NCI-H2227 (cell line): ENCODE data around the gene ANKS6.

Source experiments
- DNase-seq: peaks from one replicate; lab custom pipeline; 2025; ENCODE audit not compliant: unreplicated experiment; lab: John Stamatoyannopoulos, UW

Gene ANKS6

DNA sequence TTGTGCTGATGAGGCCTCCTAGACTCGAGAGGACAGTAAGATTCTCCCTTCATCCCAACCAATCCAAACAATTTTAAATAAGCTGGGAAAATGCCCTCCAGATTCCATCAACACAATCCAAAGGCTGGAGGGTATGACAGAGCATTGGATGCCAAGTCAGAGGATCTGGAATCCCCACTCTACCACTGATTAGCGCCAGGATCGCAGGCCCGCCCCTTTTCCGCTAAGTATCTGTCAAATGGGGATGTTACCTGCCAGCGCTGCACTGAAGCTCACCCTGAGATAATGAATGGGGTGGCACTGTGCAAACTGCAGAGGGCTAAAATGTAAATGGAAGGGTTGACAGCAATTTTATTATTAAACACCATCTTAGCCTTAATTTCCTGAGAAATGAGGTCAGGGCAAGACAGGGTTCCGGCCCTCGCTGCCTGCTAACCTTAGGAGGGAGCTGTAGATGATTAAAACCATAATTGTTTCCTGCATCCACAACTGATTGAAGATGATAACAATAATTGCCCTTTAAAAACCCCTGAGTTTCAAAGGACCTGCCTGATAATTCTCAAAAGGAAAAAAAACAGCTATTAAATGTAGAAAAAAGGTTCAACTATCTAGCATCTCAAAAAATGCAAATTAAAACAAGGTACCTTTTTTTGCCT is 56.0 kb downstream of the ANKS6 start:
- DNase-seq: no peak

DNA sequence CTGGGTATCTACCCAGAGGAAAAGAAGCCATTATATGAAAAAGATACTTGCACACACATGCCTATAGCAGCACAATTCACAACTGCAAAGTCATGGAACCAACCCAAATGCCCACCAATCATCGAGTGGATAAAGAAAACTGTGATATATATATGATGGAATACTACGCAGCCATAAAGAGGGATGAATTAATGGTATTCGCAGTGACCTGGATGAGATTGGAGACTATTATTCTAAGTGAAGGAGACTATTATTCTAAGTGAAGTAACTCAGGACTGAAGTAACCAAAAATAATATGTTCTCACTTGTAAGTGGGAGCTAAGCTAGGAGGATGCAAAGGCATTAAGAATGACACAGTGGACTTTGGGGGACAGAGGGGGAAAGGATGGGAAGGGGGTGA is 57.6 kb downstream of the ANKS6 start:
- DNase-seq: no peak

DNA sequence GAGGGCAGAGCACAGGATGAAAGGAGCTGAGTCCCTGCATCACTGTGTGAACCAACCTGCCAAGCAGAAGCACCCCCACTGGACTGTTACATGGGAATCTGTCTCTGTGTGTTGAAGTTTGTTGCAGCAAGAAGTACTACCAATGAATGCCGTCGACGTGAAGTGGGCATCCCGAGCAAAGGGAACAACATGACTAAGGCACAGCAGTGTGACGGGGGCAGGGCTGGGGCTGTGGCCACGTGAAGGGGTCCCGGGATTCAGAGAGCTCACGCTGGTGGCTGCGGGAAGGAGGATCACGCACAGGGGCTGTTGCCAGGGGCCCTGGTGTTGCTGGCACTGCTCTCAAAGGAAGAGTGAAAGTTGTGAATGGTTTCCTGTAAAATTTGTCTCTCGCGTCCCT is 60.1 kb downstream of the ANKS6 start:
- no peak for DNase-seq

DNA sequence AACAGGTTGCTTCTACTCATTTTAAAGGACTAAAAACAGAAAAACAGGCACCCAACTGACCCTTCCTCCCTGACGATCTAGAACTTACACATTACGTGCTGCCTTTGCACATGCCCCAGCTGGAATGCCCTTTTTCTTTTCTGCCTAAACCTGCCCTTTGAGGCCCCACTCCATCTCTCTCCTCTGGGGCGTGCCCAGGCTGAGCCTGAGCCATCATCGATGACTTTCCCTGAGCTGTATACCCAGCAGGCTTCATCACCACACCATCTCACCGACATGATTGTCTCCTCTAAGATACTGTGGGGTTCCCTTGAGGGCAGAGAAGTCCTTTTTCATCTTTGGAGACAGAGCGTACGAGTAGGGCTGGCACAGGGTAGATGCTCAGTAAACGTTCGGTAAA is 63.6 kb downstream of the ANKS6 start:
- no peak for DNase-seq

DNA sequence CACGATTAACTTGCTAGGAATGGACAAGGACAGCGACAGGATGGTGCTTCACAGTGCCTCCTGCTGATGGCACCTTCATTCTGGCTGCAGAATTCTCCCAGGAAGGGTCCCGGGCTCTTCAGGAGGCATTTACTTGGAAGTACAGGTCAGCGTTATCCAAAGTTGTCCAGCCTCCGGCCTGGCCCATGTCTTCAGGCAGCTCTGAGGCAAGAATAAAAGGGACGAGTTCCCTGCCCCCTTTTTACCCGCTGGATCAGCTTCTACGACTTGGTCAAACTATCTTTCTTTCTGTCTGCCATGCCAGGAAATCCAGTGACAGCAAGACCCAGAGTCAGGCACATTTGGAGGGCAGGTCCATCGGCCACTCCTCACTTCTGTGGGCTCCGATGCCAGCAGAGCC is 64.3 kb downstream of the ANKS6 start:
- no peak for DNase-seq

DNA sequence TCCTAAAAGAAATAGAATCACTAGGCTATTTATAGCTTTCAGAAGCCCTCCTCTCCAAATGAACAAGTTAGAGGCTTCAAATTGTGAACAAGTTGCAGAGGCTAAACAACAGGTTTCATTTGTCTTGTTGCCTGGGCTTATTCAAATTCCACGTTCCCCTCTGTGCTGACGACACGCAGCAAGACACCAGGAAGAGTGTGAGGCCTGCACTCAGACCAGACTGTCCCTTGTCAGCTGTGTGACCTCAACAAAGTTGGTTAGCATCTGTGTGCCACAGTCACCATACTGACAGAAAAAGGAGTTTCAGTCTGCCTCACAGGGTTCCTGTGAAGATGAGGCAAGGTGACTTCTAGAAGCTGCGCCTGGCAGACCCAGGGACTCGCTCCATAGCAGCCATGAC is 65.5 kb downstream of the ANKS6 start:
- DNase-seq: no peak

DNA sequence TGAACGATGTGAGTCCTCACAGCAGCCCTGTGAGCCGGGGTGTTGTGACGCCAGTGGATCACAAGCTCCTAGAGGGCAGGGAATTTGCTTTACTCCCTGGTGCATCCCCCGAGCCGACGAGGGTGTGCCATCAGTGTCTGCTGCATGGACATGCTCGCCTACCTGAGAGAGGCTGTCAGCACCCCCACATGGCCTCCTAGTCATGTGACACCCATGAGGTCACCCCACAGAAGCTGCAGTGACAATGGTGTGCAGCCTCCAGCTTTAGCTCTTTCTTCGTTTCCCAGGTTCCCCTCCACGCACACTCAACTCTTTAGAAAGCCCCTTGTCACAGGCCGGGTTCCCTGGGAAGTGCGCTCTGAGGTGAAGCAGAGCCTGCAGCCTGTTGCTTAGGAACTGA is 67.9 kb downstream of the ANKS6 start:
- DNase-seq: no peak

DNA sequence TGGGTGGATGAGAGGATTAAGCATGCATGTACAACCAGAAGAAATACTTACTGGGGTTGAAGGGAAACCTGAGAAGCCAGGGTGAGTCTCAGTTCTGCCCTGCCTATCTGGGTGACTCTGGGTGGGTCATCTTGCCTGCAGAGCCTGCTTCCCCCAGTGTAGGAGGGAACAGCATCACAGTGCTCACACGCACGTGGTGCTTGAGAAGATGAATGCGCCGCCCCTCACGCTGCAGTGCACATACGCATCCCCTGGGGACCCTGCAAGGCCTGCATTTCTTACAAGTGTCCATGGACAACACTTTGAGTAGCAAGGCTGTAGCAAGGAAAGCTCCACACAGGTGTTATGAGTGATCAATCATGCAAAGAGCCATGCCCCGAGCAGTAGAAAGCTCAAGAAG is 68.9 kb downstream of the ANKS6 start:
- DNase-seq: no peak

DNA sequence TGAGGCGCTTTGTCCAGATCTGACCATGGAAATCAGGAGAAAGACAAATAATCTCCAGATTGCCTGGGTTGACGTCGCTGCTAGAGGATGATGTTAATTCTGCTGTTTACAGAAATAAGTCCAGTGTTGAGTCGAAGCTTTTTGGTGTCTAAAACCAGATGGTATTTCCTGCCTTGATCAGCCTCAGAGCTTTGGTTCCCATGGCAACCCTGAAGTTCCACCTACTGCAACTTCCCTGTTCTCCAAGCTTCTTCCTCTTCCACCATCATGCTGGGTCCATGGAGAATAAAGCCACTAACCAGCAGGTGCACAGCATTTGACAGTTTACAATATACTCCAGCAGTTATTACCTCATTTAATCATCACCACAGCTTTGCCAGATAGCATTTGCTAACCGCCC is 69.6 kb downstream of the ANKS6 start:
- no peak for DNase-seq

DNA sequence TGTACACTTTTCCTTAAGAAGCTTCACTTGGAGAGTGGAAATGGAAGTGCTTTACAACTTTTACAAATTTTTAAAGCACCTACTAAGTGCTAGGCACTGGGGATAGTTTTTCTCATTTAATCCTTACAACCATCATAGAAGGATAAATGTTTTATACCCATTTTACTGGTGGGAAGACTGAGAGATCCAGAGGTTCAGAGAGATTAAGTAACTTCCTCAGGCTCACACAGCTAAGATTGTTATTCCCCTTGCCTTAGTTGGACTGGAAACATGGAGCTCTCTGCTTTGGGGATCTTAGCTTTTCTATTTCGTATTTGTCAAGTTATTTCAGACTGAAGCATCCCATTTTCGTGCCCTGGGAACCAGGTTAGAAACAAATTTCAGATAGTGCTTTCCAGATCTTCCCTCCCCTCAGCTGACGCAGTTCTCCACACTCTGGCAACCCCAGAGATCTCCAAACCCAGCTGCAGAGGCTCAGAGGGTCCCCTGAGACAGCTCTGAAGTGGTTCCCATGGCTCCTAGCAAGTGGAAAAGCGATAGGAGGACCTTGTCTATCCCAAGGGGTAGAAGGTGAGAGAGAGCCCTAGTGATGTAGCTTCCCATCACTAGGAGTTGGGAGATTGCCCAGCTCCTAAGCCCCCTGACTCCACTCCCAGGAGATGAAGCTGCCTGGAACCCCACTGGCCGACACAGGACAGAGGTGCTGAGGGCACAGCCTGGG is 71.4 kb downstream of the ANKS6 start:
- no peak for DNase-seq

DNA sequence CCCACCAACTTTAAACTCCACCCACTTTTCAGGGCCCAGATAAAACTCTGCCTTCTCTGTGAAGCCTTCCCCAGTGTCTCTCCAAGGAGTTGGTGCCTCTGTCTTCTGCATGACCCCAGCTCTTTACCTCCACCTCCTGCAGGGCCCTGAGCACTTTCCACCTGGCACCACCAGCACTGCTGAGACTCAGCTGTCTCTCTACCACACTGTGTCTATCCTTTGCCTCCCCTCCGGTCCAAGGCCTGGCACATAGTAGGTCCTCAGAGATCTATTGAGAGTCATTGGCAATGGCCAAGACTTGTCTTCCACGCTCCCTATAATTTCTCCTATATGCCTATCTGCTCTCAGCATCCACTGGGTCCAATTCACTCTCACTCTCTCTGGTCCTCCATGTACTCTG is 74.7 kb downstream of the ANKS6 start:
- DNase-seq: no peak

DNA sequence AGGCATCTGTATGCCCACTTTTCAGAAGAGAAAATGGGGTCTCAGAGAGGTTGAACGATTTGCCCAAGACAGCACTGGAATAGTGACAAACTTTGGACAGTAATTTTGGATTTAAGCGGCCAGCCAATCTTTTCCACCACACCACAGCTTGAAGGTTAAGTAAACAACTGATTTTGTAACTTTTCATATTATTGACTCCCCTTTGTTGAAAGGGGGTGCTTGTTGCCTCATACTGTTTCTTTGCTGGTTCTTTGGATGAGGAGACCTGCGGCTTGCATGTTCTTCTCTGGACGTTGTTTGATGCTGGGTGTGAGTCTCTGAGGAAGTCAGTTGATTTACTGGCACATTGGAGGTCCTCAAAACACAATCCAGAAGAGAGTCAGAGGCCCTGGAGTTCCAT is 76.0 kb downstream of the ANKS6 start:
- DNase-seq: no peak

DNA sequence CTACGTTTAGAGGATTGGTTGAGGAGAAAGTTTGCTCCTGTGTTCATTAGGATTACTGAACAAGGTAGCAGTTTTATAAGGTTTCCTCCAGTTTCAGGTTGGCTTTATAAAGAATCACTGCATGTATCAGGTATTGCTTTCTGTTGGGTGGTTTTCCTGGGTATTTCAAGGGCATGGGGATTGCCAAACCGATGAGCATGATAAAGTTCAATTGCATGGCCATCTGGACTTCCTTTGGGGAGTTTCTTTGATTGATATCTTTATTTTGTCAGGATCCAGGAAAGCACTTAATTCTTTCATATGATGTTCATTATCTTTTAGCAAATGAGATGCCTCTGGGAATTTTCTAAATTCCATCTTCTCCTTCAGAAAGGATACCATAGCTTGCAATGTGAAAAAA is 77.3 kb downstream of the ANKS6 start:
- DNase-seq: no peak

DNA sequence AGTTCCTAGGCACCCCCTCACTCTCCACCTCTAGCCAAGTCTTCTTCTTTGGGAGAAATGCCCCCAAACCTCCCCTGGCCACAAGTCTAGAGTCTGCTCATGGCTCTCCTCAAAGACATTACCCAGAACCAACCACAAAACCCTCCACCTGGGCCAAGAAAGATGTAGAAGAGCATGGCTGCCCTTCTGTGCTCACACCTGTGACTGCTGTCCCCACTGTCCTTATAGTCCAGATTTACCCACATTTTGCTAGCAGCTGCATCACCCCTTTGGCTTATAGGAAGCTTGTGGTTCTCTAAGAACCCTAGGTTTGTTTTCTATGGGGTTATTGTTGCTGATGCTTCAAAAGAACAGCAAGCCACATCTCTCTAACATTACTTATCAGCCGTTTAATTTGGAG is 81.5 kb downstream of the ANKS6 start:
- no peak for DNase-seq

DNA sequence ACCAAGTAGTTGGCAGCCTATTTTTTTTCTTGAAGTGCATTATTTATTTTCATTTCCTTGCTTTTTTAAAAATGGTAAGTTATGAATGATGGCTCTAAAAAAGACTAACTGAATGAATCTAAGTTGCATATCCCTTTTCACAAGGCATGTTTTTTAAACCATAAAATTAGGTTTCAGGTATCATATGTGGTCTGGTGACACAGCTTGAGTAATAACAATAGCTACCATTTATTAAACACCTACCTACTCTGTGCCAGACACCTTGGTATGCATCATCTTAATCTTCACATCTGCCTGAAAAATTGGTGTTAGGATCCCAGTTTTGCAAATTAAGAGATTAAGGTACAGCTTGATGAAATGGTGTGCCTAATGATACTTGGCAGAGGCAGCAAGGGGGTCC is 83.4 kb downstream of the ANKS6 start:
- DNase-seq: no peak

DNA sequence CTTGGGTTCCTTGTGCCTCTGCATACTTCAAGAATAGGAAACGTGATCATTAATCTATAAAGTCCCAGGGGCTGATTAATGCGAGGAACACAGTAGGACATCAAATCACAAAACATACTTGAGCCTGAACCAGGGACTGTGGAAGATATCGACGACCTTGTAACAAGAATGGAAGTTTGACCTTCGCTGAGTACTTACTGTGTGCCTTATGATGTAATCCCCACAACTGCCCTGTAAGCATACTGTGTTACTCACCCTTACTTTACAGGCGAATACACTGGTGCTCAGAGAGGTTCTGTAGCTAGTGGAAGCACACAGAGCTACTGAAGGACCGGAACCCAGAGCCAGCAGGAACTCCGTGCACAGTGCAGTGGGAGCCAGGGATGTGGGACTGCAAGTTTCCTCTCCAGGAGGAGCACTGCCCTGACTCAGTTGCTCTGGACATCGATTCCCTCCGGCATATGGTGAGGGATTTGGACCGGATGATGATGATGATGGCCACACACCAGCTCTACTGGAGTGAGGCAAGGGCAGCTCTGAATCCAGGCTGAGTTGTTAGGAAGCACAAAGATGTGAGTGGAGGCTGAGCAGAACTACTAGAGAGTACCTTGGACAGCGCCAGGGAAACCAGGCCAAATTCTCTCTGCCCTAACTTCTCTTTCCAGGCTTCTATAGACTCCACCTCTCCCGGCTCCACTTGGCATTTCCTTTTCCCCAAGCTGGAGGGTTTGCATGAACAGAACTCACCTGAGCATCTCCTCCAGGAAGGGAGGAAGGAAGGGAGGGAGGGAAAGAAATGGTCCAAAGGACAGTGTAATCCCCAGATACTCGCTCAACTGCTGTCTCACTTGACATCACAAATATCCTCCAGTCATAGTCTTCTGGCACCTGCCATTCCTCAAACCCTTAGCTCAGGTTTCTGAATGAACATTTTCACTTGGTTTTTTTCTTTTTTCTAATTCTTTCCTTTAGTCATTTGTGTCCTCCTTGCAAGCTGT is 86.1 kb downstream of the ANKS6 start:
- no peak for DNase-seq

DNA sequence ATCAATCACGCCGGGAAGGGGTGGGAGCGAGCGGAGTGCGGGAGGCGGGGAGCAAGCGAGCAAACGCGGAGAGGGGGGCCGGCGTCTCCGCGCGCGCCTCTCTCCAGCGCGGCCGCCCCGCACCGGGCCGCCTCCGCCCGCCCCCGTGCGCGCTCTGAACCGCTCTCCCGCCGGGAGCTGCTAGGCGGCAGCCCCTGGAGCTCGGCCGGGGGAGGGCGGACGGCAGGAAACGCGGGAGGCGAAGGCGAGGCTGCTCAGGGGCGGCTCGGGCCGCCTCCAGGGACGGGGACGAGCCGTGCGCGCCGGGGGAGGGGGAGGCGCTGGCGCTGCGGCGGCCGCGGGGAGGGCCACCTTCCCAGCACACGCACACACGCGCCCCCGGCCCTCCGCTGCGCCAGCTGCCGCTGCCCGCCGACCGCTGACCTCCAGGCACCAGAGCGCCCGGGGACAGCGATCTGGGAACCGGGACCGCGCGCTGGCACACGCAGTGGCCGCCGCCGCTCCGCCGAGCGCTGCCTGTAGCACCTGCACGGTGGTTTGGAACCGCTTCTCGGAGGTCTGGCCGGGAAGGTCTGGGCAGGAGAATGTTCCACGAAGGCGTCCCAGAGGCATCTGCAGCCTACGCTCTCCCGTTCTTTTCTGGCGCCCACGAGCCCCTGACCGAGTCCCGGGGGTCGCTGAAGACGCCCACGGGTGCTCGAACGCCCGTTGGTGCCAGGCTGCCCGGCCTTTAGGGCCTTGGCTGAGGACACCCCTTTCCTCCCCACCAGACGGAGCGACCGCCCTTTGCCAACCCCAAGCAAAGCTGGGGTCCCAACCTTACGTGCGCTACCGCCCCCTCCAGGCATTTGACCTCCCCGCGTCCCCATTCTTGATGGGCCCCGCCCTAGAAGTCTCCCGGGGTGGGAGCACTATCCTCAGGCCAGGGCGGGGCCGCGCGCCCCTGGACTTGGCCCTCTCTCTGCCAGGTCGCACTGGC is 87.1 kb downstream of the ANKS6 start, which contains the start of gene GABBR2:
Gene GABBR2 (minus strand): TSS at position 3 of the 979 bp plus-strand sequence. CDS start 198 bp downstream, outside the sequence.
- DNase-seq: peak; percentile 24

DNA sequence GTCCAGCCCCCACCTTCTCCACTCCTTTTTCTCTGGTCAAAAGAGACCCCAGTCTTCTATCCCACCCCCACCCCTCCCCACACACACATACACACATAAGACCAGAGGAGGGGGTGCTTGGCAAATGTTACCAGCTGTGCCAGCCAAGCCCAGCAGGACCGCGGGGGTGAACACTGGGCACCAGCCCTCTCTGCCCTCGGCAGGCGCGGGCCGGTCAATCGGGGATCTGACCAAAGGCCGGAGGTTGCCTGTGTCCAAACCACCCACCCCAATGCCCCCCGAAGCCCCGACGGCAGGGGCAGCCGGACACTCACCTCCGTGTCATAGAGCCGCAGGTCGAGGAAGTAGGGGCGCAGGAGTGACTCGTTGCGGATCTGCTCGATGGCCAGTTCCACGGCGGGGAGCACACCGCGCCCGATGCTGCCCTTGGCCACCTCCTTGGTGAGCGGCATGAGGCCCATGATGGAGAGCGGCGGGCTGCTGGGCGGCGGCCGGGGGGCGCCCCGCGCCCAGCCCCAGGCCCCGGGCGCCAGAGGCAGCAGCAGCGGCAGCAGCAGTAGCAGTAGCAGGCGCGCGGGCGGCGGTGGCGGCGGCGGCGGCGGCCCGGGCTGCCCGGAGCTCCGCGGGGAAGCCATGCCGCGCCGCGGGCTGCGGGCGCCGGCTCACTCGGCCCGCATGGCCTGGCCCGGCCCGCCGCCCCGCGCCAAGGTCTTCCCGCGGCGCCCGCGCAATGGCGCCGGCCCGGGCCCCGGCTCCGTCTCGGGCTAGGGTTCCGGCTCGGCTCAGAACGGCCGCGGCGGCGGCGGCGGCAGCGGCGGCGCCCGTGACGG is 88.0 kb downstream of the ANKS6 start:
- no peak for DNase-seq
